Measurements from ENCODE around the gene RAB7A.
"Not testable (repeated sequence)": the region's sequence is repeated elsewhere in the genome, so short reads cannot be mapped to it uniquely, and the experiment has no call there.

The RAB7A gene

DNA sequence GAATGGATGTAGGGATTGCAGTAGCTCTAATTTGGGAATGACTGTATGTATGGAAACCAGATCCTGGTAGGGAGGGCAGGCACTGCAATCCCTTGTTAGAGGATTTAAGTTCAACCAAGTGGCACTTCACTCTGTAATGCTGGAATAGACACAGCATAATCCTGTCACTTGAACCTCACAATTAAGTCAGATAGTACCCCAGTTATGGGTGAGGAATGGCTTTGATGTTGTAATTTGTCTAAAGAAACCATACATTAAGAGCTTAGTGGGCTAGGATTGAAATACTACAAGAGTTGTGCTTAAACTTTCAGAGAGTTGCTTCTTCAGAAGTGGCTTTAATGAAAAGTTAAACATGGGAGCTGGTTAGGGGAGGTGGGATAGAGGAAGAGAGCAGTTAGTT lies 9.3 kb downstream of the RAB7A start:
- Histone ChIP-seq H3K9ac (ENCODE audit: low read length) (no peak overlapping the region), H3K9me3 (ENCODE audit: control insufficient read depth, insufficient read depth, low read depth, low read length) (peaks cover 2% of the 10 kb centered on the region; the same call in 1 of the 2 replicates), H3K27ac (ENCODE audit: low read depth, low read length) (no peak overlapping the region), H3K4me1 (ENCODE audit: control insufficient read depth, insufficient read depth, low read length) (peaks cover 7% of the 10 kb centered on the region; the same call in 1 of the 2 replicates), H3K4me3 (ENCODE audit: low read depth, low read length) (no peak overlapping the region), H3K27me3 (ENCODE audit: control insufficient read depth, insufficient read depth, low read length) (no peaks in the 10 kb centered on the region), H3K36me3 (ENCODE audit: control insufficient read depth, insufficient read depth, low read length) (peaks cover 39% of the 10 kb centered on the region)

DNA sequence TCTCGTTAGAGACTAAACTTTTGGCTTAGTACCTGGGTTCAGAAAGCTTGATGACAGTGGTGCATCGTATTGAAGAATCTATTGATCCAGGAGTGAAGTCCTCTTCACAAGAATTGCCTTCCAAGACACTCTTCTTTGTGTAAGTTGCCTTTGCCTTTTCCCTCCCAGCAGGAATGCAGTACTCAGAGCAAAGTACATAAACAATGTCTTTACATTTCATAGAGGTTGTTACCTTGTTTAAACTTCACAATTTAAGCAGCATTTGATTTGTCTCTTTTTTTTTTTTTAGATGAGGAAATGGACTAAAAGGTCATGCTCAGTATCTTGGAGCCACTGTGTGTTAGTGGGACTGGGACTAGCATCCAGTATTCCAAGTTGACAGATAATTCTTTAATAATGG lies 9.9 kb downstream of the RAB7A start:
- Histone ChIP-seq H3K4me3 (ENCODE audit: low read depth, low read length) (no peak overlapping the region), H3K36me3 (ENCODE audit: control insufficient read depth, insufficient read depth, low read length) (peaks cover 43% of the 10 kb centered on the region), H3K27ac (ENCODE audit: low read depth, low read length) (no peak overlapping the region), H3K9me3 (ENCODE audit: control insufficient read depth, insufficient read depth, low read depth, low read length) (peaks cover 2% of the 10 kb centered on the region; the same call in 1 of the 2 replicates), H3K4me1 (ENCODE audit: control insufficient read depth, insufficient read depth, low read length) (peaks cover 7% of the 10 kb centered on the region; the same call in 1 of the 2 replicates), H3K9ac (ENCODE audit: low read length) (no peak overlapping the region), H3K27me3 (ENCODE audit: control insufficient read depth, insufficient read depth, low read length) (no peaks in the 10 kb centered on the region)

- peaks cover 48% of the 10 kb centered on the region for H3K36me3 ChIP-seq (ENCODE audit: control insufficient read depth, insufficient read depth, low read length)
- no peak overlapping the region for H3K9ac ChIP-seq (ENCODE audit: low read length)
- peaks cover 4% of the 10 kb centered on the region; the same call in 1 of the 2 replicates for H3K9me3 ChIP-seq (ENCODE audit: control insufficient read depth, insufficient read depth, low read depth, low read length)
- H3K27me3 ChIP-seq (ENCODE audit: control insufficient read depth, insufficient read depth, low read length): no peaks in the 10 kb centered on the region
- no peak overlapping the region for H3K27ac ChIP-seq (ENCODE audit: low read depth, low read length)
- peaks cover 4% of the 10 kb centered on the region; the same call in 1 of the 2 replicates for H3K4me1 ChIP-seq (ENCODE audit: control insufficient read depth, insufficient read depth, low read length)
- H3K4me3 ChIP-seq (ENCODE audit: low read depth, low read length): no peak overlapping the region
Measured at GRCh38 chr3:128736601-128737000, 10.6 kb downstream of the RAB7A start.

- H3K27ac ChIP-seq (ENCODE audit: low read depth, low read length): no peak overlapping the region
- no peaks in the 10 kb centered on the region; the same call in 1 of the 2 replicates for H3K4me1 ChIP-seq (ENCODE audit: control insufficient read depth, insufficient read depth, low read length)
- no peaks in the 10 kb centered on the region for H3K27me3 ChIP-seq (ENCODE audit: control insufficient read depth, insufficient read depth, low read length)
- no peak overlapping the region for H3K9ac ChIP-seq (ENCODE audit: low read length)
- peaks cover 17% of the 10 kb centered on the region for H3K9me3 ChIP-seq (ENCODE audit: control insufficient read depth, insufficient read depth, low read depth, low read length)
- H3K36me3 ChIP-seq (ENCODE audit: control insufficient read depth, insufficient read depth, low read length): peaks cover 69% of the 10 kb centered on the region
- no peak overlapping the region for H3K4me3 ChIP-seq (ENCODE audit: low read depth, low read length)
Measured at GRCh38 chr3:128740621-128741020, 14.6 kb downstream of the RAB7A start.

GRCh38 chr3:128742821-128743594 lies 17.0 kb downstream of the RAB7A start:
- Histone ChIP-seq H3K27me3 (ENCODE audit: control insufficient read depth, insufficient read depth, low read length) (no peaks in the 10 kb centered on the region), H3K4me3 (ENCODE audit: low read depth, low read length) (no peak overlapping the region), H3K9me3 (ENCODE audit: control insufficient read depth, insufficient read depth, low read depth, low read length) (peaks cover 19% of the 10 kb centered on the region), H3K9ac (ENCODE audit: low read length) (no peak overlapping the region), H3K27ac (ENCODE audit: low read depth, low read length) (no peak overlapping the region), H3K4me1 (ENCODE audit: control insufficient read depth, insufficient read depth, low read length) (no peaks in the 10 kb centered on the region), H3K36me3 (ENCODE audit: control insufficient read depth, insufficient read depth, low read length) (peaks cover 59% of the 10 kb centered on the region)

- H3K4me1 ChIP-seq (ENCODE audit: control insufficient read depth, insufficient read depth, low read length): no peaks in the 10 kb centered on the region
- H3K4me3 ChIP-seq (ENCODE audit: low read depth, low read length): no peak overlapping the region
- H3K27ac ChIP-seq (ENCODE audit: low read depth, low read length): no peak overlapping the region
- no peak overlapping the region for H3K9ac ChIP-seq (ENCODE audit: low read length)
- peaks cover 52% of the 10 kb centered on the region for H3K36me3 ChIP-seq (ENCODE audit: control insufficient read depth, insufficient read depth, low read length)
- no peaks in the 10 kb centered on the region for H3K27me3 ChIP-seq (ENCODE audit: control insufficient read depth, insufficient read depth, low read length)
- H3K9me3 ChIP-seq (ENCODE audit: control insufficient read depth, insufficient read depth, low read depth, low read length): peaks cover 30% of the 10 kb centered on the region
Measured at GRCh38 chr3:128745742-128746141, 19.8 kb downstream of the RAB7A start.

GRCh38 chr3:128746881-128747280 lies 20.9 kb downstream of the RAB7A start:
- Histone ChIP-seq H3K4me3 (ENCODE audit: low read depth, low read length) (no peak overlapping the region), H3K27me3 (ENCODE audit: control insufficient read depth, insufficient read depth, low read length) (no peaks in the 10 kb centered on the region), H3K4me1 (ENCODE audit: control insufficient read depth, insufficient read depth, low read length) (0 out of 2 replicates have a peak, but pooled peaks cover 5% of the 10 kb centered on the region), H3K36me3 (ENCODE audit: control insufficient read depth, insufficient read depth, low read length) (peaks cover 54% of the 10 kb centered on the region), H3K27ac (ENCODE audit: low read depth, low read length) (no peak overlapping the region), H3K9ac (ENCODE audit: low read length) (no peak overlapping the region), H3K9me3 (ENCODE audit: control insufficient read depth, insufficient read depth, low read depth, low read length) (peaks cover 32% of the 10 kb centered on the region)

DNA sequence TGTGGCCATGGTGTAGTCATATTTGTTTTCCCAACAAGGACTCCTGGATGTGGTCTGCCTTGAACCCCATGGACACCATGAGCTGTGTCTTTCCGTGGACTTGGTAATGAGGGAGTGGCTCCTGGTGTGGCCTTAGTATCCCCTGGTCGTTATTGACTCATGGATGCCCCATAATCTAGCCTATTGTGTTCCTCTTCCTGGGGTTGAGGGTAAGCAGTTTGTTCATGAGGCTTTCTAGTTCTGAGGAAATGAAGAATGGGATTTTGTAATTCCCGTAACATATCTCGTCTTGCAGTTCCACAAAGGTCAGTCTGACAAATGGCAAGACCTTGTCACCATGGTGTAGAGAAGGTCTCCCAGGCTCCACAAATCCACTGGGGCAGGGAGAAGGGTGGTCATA lies 22.6 kb downstream of the RAB7A start:
- Histone ChIP-seq H3K9ac (ENCODE audit: low read length) (no peak overlapping the region), H3K9me3 (ENCODE audit: control insufficient read depth, insufficient read depth, low read depth, low read length) (peaks cover 23% of the 10 kb centered on the region), H3K4me1 (ENCODE audit: control insufficient read depth, insufficient read depth, low read length) (0 out of 2 replicates have a peak, but pooled peaks cover 5% of the 10 kb centered on the region), H3K36me3 (ENCODE audit: control insufficient read depth, insufficient read depth, low read length) (peaks cover 43% of the 10 kb centered on the region), H3K27me3 (ENCODE audit: control insufficient read depth, insufficient read depth, low read length) (no peaks in the 10 kb centered on the region), H3K27ac (ENCODE audit: low read depth, low read length) (no peak overlapping the region), H3K4me3 (ENCODE audit: low read depth, low read length) (no peak overlapping the region)

GRCh38 chr3:128749035-128749434 lies 23.1 kb downstream of the RAB7A start:
- H3K9ac ChIP-seq (ENCODE audit: low read length): no peak overlapping the region
- H3K27ac ChIP-seq (ENCODE audit: low read depth, low read length): no peak overlapping the region
- H3K9me3 ChIP-seq (ENCODE audit: control insufficient read depth, insufficient read depth, low read depth, low read length): peaks cover 23% of the 10 kb centered on the region
- H3K36me3 ChIP-seq (ENCODE audit: control insufficient read depth, insufficient read depth, low read length): peaks cover 38% of the 10 kb centered on the region
- 0 out of 2 replicates have a peak, but pooled peaks cover 5% of the 10 kb centered on the region for H3K4me1 ChIP-seq (ENCODE audit: control insufficient read depth, insufficient read depth, low read length)
- H3K4me3 ChIP-seq (ENCODE audit: low read depth, low read length): no peak overlapping the region
- H3K27me3 ChIP-seq (ENCODE audit: control insufficient read depth, insufficient read depth, low read length): no peaks in the 10 kb centered on the region

DNA sequence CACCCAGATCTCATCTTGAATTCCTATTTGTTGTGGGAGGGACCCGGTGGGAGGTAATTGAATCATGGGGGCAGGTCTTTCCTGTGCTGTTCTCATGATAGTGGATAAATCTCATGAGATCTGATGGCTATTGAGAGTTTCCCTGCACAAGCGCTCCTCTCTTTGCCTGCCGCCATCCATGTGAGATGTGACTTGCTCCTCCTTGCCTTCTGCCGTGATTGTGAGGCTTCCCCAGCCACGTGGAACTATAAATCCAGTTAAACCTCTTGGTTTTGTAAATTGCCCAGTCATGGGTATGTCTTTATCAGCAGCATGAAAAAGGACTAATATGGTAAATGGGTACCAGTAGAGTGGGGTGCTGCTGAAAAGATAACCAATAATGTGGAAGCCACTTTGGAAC lies 23.6 kb downstream of the RAB7A start:
- H3K36me3 ChIP-seq (ENCODE audit: control insufficient read depth, insufficient read depth, low read length): peaks cover 33% of the 10 kb centered on the region
- not testable (repeated sequence) for H3K9ac ChIP-seq (ENCODE audit: low read length); H3K4me1 ChIP-seq (ENCODE audit: control insufficient read depth, insufficient read depth, low read length); H3K27me3 ChIP-seq (ENCODE audit: control insufficient read depth, insufficient read depth, low read length); H3K4me3 ChIP-seq (ENCODE audit: low read depth, low read length); H3K27ac ChIP-seq (ENCODE audit: low read depth, low read length)
- peaks cover 21% of the 10 kb centered on the region for H3K9me3 ChIP-seq (ENCODE audit: control insufficient read depth, insufficient read depth, low read depth, low read length)

DNA sequence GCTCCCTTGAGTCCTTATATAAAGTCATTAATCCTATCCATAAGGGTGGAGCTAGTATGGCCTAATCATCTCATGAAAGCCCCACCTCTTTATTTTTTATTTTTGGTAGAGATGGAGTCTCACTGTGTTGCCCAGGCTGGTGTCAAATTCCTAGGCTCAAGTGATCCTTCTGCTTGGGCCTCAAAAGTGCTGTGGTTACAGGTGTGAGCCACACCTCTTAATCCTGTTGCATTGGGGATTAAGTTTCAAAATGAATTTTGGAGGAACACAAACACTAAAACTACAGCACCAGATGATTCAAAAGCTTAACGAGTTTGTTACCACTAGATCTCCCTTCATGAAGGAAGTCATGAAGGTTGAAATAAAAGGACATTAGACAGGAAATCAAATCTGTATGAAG lies 27.7 kb downstream of the RAB7A start:
- Histone ChIP-seq H3K9ac (ENCODE audit: low read length) (no peak overlapping the region), H3K4me3 (ENCODE audit: low read depth, low read length) (no peak overlapping the region), H3K27ac (ENCODE audit: low read depth, low read length) (no peak overlapping the region), H3K36me3 (ENCODE audit: control insufficient read depth, insufficient read depth, low read length) (peaks cover 16% of the 10 kb centered on the region), H3K27me3 (ENCODE audit: control insufficient read depth, insufficient read depth, low read length) (no peaks in the 10 kb centered on the region), H3K9me3 (ENCODE audit: control insufficient read depth, insufficient read depth, low read depth, low read length) (peaks cover 12% of the 10 kb centered on the region), H3K4me1 (ENCODE audit: control insufficient read depth, insufficient read depth, low read length) (0 out of 2 replicates have a peak, but pooled peaks cover 5% of the 10 kb centered on the region)
